ENCODE measurements around the gene ANKRD53.
"Not testable (repeated sequence)": the region's sequence is repeated elsewhere in the genome, so short reads cannot be mapped to it uniquely, and the experiment has no call there.

DNA sequence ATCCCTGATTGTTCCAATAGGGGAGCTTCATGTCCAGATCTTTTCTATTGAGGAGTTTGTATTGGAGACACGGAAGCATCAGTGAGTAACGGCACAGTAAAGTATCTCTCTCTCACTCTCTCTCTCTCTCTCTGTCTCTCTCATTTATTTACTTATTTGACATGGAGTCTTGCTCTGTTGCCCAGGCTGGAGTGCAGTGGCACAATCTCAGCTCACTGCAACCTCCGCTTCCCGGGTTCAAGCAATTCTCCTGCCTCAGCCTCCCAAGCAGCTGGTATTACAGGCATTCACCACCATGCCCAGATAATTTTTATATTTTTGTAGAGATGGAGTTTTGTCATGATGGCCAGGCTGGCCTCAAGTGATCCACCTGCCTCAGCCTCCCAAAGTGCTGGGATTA lies 20.5 kb downstream of the ANKRD53 start:
- TF ChIP-seq, protein P1, sequence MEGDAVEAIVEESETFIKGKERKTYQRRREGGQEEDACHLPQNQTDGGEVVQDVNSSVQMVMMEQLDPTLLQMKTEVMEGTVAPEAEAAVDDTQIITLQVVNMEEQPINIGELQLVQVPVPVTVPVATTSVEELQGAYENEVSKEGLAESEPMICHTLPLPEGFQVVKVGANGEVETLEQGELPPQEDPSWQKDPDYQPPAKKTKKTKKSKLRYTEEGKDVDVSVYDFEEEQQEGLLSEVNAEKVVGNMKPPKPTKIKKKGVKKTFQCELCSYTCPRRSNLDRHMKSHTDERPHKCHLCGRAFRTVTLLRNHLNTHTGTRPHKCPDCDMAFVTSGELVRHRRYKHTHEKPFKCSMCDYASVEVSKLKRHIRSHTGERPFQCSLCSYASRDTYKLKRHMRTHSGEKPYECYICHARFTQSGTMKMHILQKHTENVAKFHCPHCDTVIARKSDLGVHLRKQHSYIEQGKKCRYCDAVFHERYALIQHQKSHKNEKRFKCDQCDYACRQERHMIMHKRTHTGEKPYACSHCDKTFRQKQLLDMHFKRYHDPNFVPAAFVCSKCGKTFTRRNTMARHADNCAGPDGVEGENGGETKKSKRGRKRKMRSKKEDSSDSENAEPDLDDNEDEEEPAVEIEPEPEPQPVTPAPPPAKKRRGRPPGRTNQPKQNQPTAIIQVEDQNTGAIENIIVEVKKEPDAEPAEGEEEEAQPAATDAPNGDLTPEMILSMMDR (IDR thresholded peaks at IDR 0.05), result not testable (repeated sequence)
- TF ChIP-seq POLR2A (IDR thresholded peaks at IDR 0.05), result not testable (repeated sequence)

Measured in uterus (tissue), 2 donors.